H1 (cell line): ENCODE measurements around the gene KCNH8. TPM values are rescaled to one million over a fixed set of nuclear protein-coding genes. Genes with fewer than 3 reads are reported as not detected.

ENCODE experiments used
- CTCF ChIA-PET: fragments of 300-600 bp; sonication (Branson Sonifier 250); formaldehyde crosslinking; loops from one replicate; lab custom pipeline; 2021; ENCODE audit not compliant: partially characterized antibody; lab: Charles Lee
- POLR2A ChIA-PET: fragments of 300-600 bp; sonication (Branson Sonifier 250); formaldehyde crosslinking; loops from one replicate; lab custom pipeline; 2021; ENCODE audit warnings: inconsistent platforms; ENCODE audit not compliant: partially characterized antibody; lab: Charles Lee
- DNase-seq, 2 experiments: peaks; one replicate each; pipeline versions ENCODE4 v3.0.0 to v3.0.0-alpha.2; 2010 to 2022; ENCODE audit warnings: low spot score in 2 of 2, low read depth in 1 of 2, mixed read lengths in 1 of 2
- FAIRE-seq: peaks from 2 replicates; lab custom pipeline; 2011; peaks lifted over from hg19 to GRCh38; lab: Jason Lieb, UNC
- H2AFZ ChIP-seq: 2 replicates; pipeline ENCODE4 v1.8.1; 2012; ENCODE audit warnings: low read length, inconsistent platforms
- H2AK5ac ChIP-seq: 2 replicates; pipeline ENCODE4 v1.6.1; 2013; ENCODE audit warnings: low read depth, low read length
- H2BK120ac ChIP-seq: replicated peaks from 2 replicates; pipeline ENCODE3; 2013; ENCODE audit warnings: low read depth, low read length, inconsistent platforms
- H2BK12ac ChIP-seq: 2 replicates; pipeline ENCODE4 v1.6.1; 2013; ENCODE audit warnings: low read depth, low read length
- H2BK15ac ChIP-seq: 2 replicates; pipeline ENCODE4 v1.6.1; 2013; ENCODE audit warnings: low read length
- H2BK20ac ChIP-seq: 2 replicates; pipeline ENCODE4 v1.6.1; 2013; ENCODE audit warnings: low read length
- H2BK5ac ChIP-seq: 2 replicates; pipeline ENCODE4 v1.6.1; 2013; ENCODE audit warnings: low read depth, low read length
- H3K14ac ChIP-seq: 2 replicates; pipeline ENCODE4 v1.6.1; 2013; ENCODE audit warnings: inconsistent platforms; ENCODE audit not compliant: insufficient read length
- H3K18ac ChIP-seq: 2 replicates; pipeline ENCODE4 v1.6.1; 2013; ENCODE audit warnings: low read length; ENCODE audit errors: extremely low read depth
- H3K23ac ChIP-seq: 2 replicates; pipeline ENCODE4 v1.6.1; 2013; ENCODE audit warnings: inconsistent platforms; ENCODE audit not compliant: insufficient read length
- H3K23me2 ChIP-seq: 2 replicates; pipeline ENCODE4 v1.6.1; 2013; ENCODE audit warnings: low read depth, low read length
- H3K27ac ChIP-seq: 2 replicates; pipeline ENCODE4 v1.6.1; 2011; ENCODE audit warnings: low read depth, low read length, inconsistent platforms
- H3K27me3 ChIP-seq, 4 experiments: replicated peaks in 1 of 4; 1 replicate in 1 of 4; 2 replicates in 3 of 4; pipeline versions ENCODE4 v1.6.1 to v1.8.1; 2011 to 2013; ENCODE audit warnings: low read length in 3 of 4, mild to moderate bottlenecking in 3 of 4, inconsistent platforms in 2 of 4, mixed read lengths in 2 of 4, moderate library complexity in 1 of 4; ENCODE audit not compliant: control insufficient read depth in 3 of 4, insufficient read depth in 3 of 4; ENCODE audit errors: extremely low read depth in 1 of 4
- H3K36me3 ChIP-seq, 4 experiments: 2 replicates each; pipeline versions ENCODE4 v1.6.1 to v1.8.1; 2011 to 2013; ENCODE audit warnings: mild to moderate bottlenecking in 4 of 4, low read length in 3 of 4, moderate library complexity in 2 of 4, control low read depth in 1 of 4, inconsistent platforms in 1 of 4; ENCODE audit not compliant: insufficient read depth in 4 of 4, control insufficient read depth in 2 of 4
- H3K4ac ChIP-seq: replicated peaks from 2 replicates; pipeline ENCODE3; 2013; ENCODE audit warnings: low read length, low read depth, mixed read lengths, inconsistent platforms; ENCODE audit not compliant: insufficient read length
- H3K4me1 ChIP-seq, 4 experiments: replicated peaks in 1 of 4; 1 replicate in 1 of 4; 2 replicates in 3 of 4; pipeline versions ENCODE4 v1.6.1 to v1.8.1; 2011 to 2013; ENCODE audit warnings: low read length in 3 of 4, inconsistent platforms in 2 of 4, mixed read lengths in 1 of 4; ENCODE audit not compliant: insufficient read depth in 4 of 4, control insufficient read depth in 3 of 4
- H3K4me2 ChIP-seq, 2 experiments: 2 replicates each; pipeline versions ENCODE4 v1.6.1 to v1.8.1; 2011 to 2013; ENCODE audit warnings: low read depth in 2 of 2, low read length in 2 of 2, control low read depth in 1 of 2, inconsistent platforms in 1 of 2, mild to moderate bottlenecking in 1 of 2; ENCODE audit not compliant: insufficient read depth in 1 of 2
- H3K4me3 ChIP-seq, 4 experiments: fragments of 200-600, 300-600 bp in 1 of 4; sonication (generic), shearing (Covaris generic), sonication (Bioruptor Twin) in 1 of 4; 2 replicates each; pipeline versions ENCODE4 v1.5.1 to v1.8.1; 2011 to 2016; ENCODE audit warnings: low read length in 4 of 4, low read depth in 3 of 4, control low read depth in 2 of 4, inconsistent platforms in 2 of 4, mild to moderate bottlenecking in 2 of 4, mixed read lengths in 1 of 4, moderate library complexity in 1 of 4; ENCODE audit not compliant: insufficient read depth in 2 of 4; ENCODE audit errors: extremely low read depth in 1 of 4
- H3K56ac ChIP-seq: replicated peaks from 2 replicates; pipeline ENCODE3; 2013; ENCODE audit warnings: low read depth, mild to moderate bottlenecking, mixed read lengths, low read length, inconsistent platforms; ENCODE audit not compliant: insufficient read length
- H3K79me1 ChIP-seq: 2 replicates; pipeline ENCODE4 v1.6.1; 2013; ENCODE audit warnings: low read depth, low read length, control low read depth
- H3K79me2 ChIP-seq, 2 experiments: 2 replicates each; pipeline versions ENCODE4 v1.6.1 to v1.8.1; 2012 to 2013; ENCODE audit warnings: low read length in 2 of 2, mild to moderate bottlenecking in 2 of 2, inconsistent platforms in 1 of 2; ENCODE audit not compliant: insufficient read depth in 2 of 2, control insufficient read depth in 1 of 2
- H3K9ac ChIP-seq, 4 experiments: replicated peaks in 1 of 4; 1 replicate in 1 of 4; 2 replicates in 3 of 4; pipeline versions ENCODE4 v1.6.1 to v1.8.1; 2011 to 2013; ENCODE audit warnings: low read depth in 3 of 4, low read length in 3 of 4, control low read depth in 2 of 4, mild to moderate bottlenecking in 2 of 4, moderate library complexity in 2 of 4, inconsistent platforms in 1 of 4; ENCODE audit errors: extremely low read depth in 1 of 4
- H3K9me3 ChIP-seq, 2 experiments: 2 replicates each; pipeline versions ENCODE4 v1.6.1 to v1.8.1; 2012 to 2013; ENCODE audit warnings: mild to moderate bottlenecking in 2 of 2, moderate library complexity in 2 of 2, control low read depth in 1 of 2, inconsistent platforms in 1 of 2, low read depth in 1 of 2, low read length in 1 of 2, mixed read lengths in 1 of 2; ENCODE audit not compliant: insufficient read depth in 2 of 2
- H4K20me1 ChIP-seq, 2 experiments: replicated peaks in 1 of 2; 2 replicates each; pipeline versions ENCODE3 to v1.8.1; 2011 to 2013; ENCODE audit warnings: inconsistent platforms in 2 of 2, low read length in 2 of 2, mild to moderate bottlenecking in 1 of 2; ENCODE audit not compliant: insufficient read depth in 2 of 2, control insufficient read depth in 1 of 2
- H4K5ac ChIP-seq: 2 replicates; pipeline ENCODE4 v1.6.1; 2013; ENCODE audit warnings: low read length, low read depth, mixed read lengths, inconsistent platforms; ENCODE audit not compliant: insufficient read length
- H4K8ac ChIP-seq: 2 replicates; pipeline ENCODE4 v1.8.0; 2013; ENCODE audit warnings: mild to moderate bottlenecking, moderate library complexity, low read length, inconsistent platforms; ENCODE audit not compliant: insufficient read depth; ENCODE audit errors: extremely low read depth
- H4K91ac ChIP-seq: replicated peaks from 2 replicates; pipeline ENCODE3; 2013; ENCODE audit warnings: low read length, mixed read lengths, inconsistent platforms; ENCODE audit not compliant: insufficient read length
- EP300 ChIP-seq, 2 experiments: IDR thresholded peaks; 1 replicate in 1 of 2; 2 replicates in 1 of 2; pipeline ENCODE4 v1.6.1; 2011 to 2012; ENCODE audit warnings: low read depth in 2 of 2, low read length in 2 of 2, mild to moderate bottlenecking in 2 of 2, borderline replicate concordance in 1 of 2, inconsistent platforms in 1 of 2, moderate library complexity in 1 of 2
- FOSL1 ChIP-seq: IDR thresholded peaks from 2 replicates; pipeline ENCODE4 v1.6.1; 2011; ENCODE audit warnings: mild to moderate bottlenecking, low read depth, low read length, moderate library complexity; ENCODE audit not compliant: insufficient read depth
- POLR2AphosphoS5 ChIP-seq: IDR thresholded peaks from 2 replicates; pipeline ENCODE4 v1.6.1; 2011; ENCODE audit warnings: low read depth, low read length
- RBBP5 ChIP-seq: IDR thresholded peaks from 2 replicates; pipeline ENCODE4 v1.7.1; 2012; ENCODE audit warnings: low read depth, mild to moderate bottlenecking, inconsistent platforms, low read length, moderate library complexity, borderline replicate concordance
- RFX5 ChIP-seq: IDR thresholded peaks from 2 replicates; pipeline ENCODE4 v1.6.1; 2011; ENCODE audit warnings: low read depth, low read length, improper control_type of control experiment, borderline replicate concordance
- RNF2 ChIP-seq: fragments of 200-900, 300-1000 bp; sonication (generic); IDR thresholded peaks from 2 replicates; pipeline ENCODE4 v1.7.1; 2016; ENCODE audit warnings: borderline replicate concordance, low read depth, mild to moderate bottlenecking, antibody characterized with exemption, low read length; ENCODE audit not compliant: poor library complexity, severe bottlenecking; ENCODE audit errors: missing control alignments
- SUZ12 ChIP-seq: fragments of 200-600 bp; sonication (generic); IDR thresholded peaks from 2 replicates; pipeline ENCODE4 v1.6.1; 2012; ENCODE audit warnings: mild to moderate bottlenecking, inconsistent platforms, low read length, moderate library complexity, mixed read lengths
- TAF1 ChIP-seq: IDR thresholded peaks from 2 replicates; pipeline ENCODE4 v1.6.1; 2011; ENCODE audit warnings: mild to moderate bottlenecking, low read depth, low read length
- TCF12 ChIP-seq: IDR thresholded peaks from 2 replicates; pipeline ENCODE4 v1.6.1; 2011; ENCODE audit warnings: low read depth, mild to moderate bottlenecking, low read length
- WGBS, 2 experiments: shearing (Covaris generic) in 1 of 2; methylation state at CpG; one replicate each; pipeline versions ENCODE4 v1.1.6 to v1.1.7; 2013 to 2015; ENCODE audit warnings: low lambda C conversion rate in 2 of 2, mixed read lengths in 2 of 2, inconsistent platforms in 1 of 2, low coverage in 1 of 2, missing lambda C conversion rate in 1 of 2; ENCODE audit not compliant: insufficient replicate concordance in 2 of 2, insufficient coverage in 1 of 2, insufficient read length in 1 of 2; ENCODE audit errors: extremely low coverage in 1 of 2, missing lambda C conversion rate in 1 of 2; 5-methylcytosine and 5-hydroxymethylcytosine counted together
- polyA plus RNA-seq, 7 experiments: library from polyadenylated mRNA; depleted of rRNA in 3 of 7; stranded (reverse) in 5 of 7; unstranded in 2 of 7; fragments of >200 nt in 5 of 7; fragments of 200-250 nt in 2 of 7; gene quantifications; 1 replicate in 5 of 7; 2 replicates in 1 of 7; 4 replicates in 1 of 7; pipeline versions ENCODE4 v1.2.1 to v1.2.3, GENCODE V29; 2011 to 2013; ENCODE audit warnings: missing spikeins in 2 of 7, mixed read lengths in 2 of 7
- total RNA-seq: library from RNA; stranded (reverse); fragmentation: NEBNext Ultra II Directional; extraction: Animal tissue kit (Norgen Biotek cat#: 25700); gene quantifications from 2 replicates; pipeline ENCODE4 v1.2.1, GENCODE V29; 2021
- TF ChIP-seq, protein P1 (sequence below): IDR thresholded peaks from 2 replicates; pipeline ENCODE4 v1.6.1; 2012; ENCODE audit warnings: low read length, inconsistent platforms
- TF ChIP-seq, protein P2 (sequence below): IDR thresholded peaks from 2 replicates; pipeline ENCODE4 v1.6.1; 2011; ENCODE audit warnings: low read length, improper control_type of control experiment

KCNH8 gene
- total and polyA plus RNA-seq, 2 of the 8 experiments (the other 6 are each of a cell fraction or from before 2014, with no cell fraction given): 2.2 to 2.4 TPM

DNA sequence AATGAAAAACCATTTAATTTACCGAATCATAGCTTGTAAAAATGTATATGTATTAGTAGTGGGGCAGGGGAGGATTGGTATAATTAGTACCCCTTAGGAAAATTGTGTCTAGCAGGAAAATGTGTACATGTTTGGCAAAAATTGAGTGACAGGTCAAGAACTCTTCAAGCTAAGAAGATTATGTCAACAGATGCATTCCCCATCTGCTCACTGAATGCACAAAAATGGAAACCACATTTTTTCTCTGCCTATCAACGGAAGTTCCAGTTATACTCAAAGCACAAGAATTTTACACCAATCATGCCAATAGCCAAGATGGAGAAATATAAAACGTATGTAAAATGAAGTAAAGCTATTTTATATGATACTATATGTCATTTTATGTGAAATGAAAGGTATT, 377.8 kb downstream of the KCNH8 start:
- H3K9me3 ChIP-seq: no peaks in the 10 kb centered on the region
- H4K5ac ChIP-seq: no peak overlapping the region
- no peak overlapping the region for H3K4ac ChIP-seq
- H4K8ac ChIP-seq: no peak overlapping the region
- DNase-seq (no peak), FAIRE-seq (no peak)
- no peaks in the 10 kb centered on the region for H3K4me1 ChIP-seq
- 91% methylated on average over 3 of the region's 3 CpGs; no CpG with 5 or more reads in 1 of the 2 experiments for WGBS, 2 experiments
- CTCF ChIA-PET: interaction anchor here (1.2 to 1.4 kb wide), 2 partner anchors 41 to 461 kb away, joined by 3 to 4 read pairs; no protein-coding TSS in a partner anchor
- H4K91ac ChIP-seq: no peak overlapping the region
- no peak overlapping the region for H2BK12ac ChIP-seq
- no peak overlapping the region for H2BK120ac ChIP-seq
- H3K14ac ChIP-seq: no peak overlapping the region
- no peak overlapping the region for H3K4me3 ChIP-seq
- H3K27me3 ChIP-seq: no peaks in the 10 kb centered on the region
- no peak overlapping the region for H2BK15ac ChIP-seq
- no peak overlapping the region for H3K18ac ChIP-seq
- POLR2A ChIA-PET: no interaction called here
- no peaks in the 10 kb centered on the region for H3K23me2 ChIP-seq
- H2BK5ac ChIP-seq: no peak overlapping the region
- no peak overlapping the region for H3K4me2 ChIP-seq
- no peaks in the 10 kb centered on the region for H3K79me1 ChIP-seq
- H4K20me1 ChIP-seq: no peaks in the 10 kb centered on the region
- no peak overlapping the region for H3K56ac ChIP-seq
- H3K79me2 ChIP-seq: no peaks in the 10 kb centered on the region
- no peak overlapping the region for H2AK5ac ChIP-seq
- no peak overlapping the region for H3K27ac ChIP-seq
- no peak overlapping the region for H2BK20ac ChIP-seq
- H3K9ac ChIP-seq: no peak overlapping the region
- H3K36me3 ChIP-seq: no peaks in the 10 kb centered on the region
- H3K23ac ChIP-seq: no peak overlapping the region
- no peak overlapping the region for H2AFZ ChIP-seq
- TF ChIP-seq SUZ12 (no peak), RNF2 (no peak), EP300 (IDR thresholded peaks at IDR 0.05; ENCODE audit: borderline replicate concordance in 1 of 2, low read depth in 2 of 2, low read length in 2 of 2) (no peak), RFX5 (no peak), FOSL1 (no peak), TAF1 (no peak), RBBP5 (no peak), POLR2AphosphoS5 (no peak), TCF12 (no peak)
- TF ChIP-seq, protein P1, sequence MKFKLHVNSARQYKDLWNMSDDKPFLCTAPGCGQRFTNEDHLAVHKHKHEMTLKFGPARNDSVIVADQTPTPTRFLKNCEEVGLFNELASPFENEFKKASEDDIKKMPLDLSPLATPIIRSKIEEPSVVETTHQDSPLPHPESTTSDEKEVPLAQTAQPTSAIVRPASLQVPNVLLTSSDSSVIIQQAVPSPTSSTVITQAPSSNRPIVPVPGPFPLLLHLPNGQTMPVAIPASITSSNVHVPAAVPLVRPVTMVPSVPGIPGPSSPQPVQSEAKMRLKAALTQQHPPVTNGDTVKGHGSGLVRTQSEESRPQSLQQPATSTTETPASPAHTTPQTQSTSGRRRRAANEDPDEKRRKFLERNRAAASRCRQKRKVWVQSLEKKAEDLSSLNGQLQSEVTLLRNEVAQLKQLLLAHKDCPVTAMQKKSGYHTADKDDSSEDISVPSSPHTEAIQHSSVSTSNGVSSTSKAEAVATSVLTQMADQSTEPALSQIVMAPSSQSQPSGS: no peak
- TF ChIP-seq, protein P2, sequence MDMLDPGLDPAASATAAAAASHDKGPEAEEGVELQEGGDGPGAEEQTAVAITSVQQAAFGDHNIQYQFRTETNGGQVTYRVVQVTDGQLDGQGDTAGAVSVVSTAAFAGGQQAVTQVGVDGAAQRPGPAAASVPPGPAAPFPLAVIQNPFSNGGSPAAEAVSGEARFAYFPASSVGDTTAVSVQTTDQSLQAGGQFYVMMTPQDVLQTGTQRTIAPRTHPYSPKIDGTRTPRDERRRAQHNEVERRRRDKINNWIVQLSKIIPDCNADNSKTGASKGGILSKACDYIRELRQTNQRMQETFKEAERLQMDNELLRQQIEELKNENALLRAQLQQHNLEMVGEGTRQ: no peak
